Ovary (tissue), 9 donors: ENCODE data around the gene SLC9B2. TPM values are rescaled to one million over a fixed set of nuclear protein-coding genes. Genes with fewer than 3 reads are reported as not detected.

ENCODE experiments used
- DNase-seq, 5 donors: peaks; one replicate each; pipeline ENCODE4 v3.0.0-alpha.2; 2019 to 2020
- H3K27ac ChIP-seq, 2 donors: fragments of 200-600 bp; one replicate each; pipeline versions ENCODE4 v1.5.1 to v1.8.0; 2019 to 2022
- H3K27me3 ChIP-seq: fragments of 200-600 bp; one replicate; pipeline ENCODE4 v1.8.0; 2022
- H3K36me3 ChIP-seq: fragments of 200-600 bp; sonication (generic); one replicate; pipeline ENCODE4 v1.5.1; 2019
- H3K4me1 ChIP-seq: one replicate; pipeline ENCODE4 v1.8.1; 2013; ENCODE audit warnings: mild to moderate bottlenecking, moderate library complexity; ENCODE audit not compliant: insufficient read depth
- H3K4me3 ChIP-seq: fragments of 200-600 bp; sonication (generic); one replicate; pipeline ENCODE4 v1.5.1; 2017
- H3K9me3 ChIP-seq, 2 donors: fragments of 200-600 bp in 1 of 2; sonication (generic) in 1 of 2; one replicate each; pipeline versions ENCODE4 v1.5.1 to v1.8.1; 2013 to 2019; ENCODE audit warnings: mild to moderate bottlenecking in 1 of 2, moderate library complexity in 1 of 2
- EP300 ChIP-seq: sonication (generic); formaldehyde crosslinking; IDR thresholded peaks from one replicate; pipeline ENCODE4 v1.6.1; 2017; ENCODE audit warnings: antibody characterized with exemption
- POLR2A ChIP-seq: fragments of 450-650 bp; IDR thresholded peaks from one replicate; pipeline ENCODE4 v1.6.1; 2017; ENCODE audit warnings: antibody characterized with exemption, mild to moderate bottlenecking, moderate library complexity
- WGBS, 3 donors: extraction: QIAGEN DNeasy Blood & Tissue Kit in 1 of 3; methylation state at CpG; one replicate each; pipeline versions ENCODE4 v1.1.5 to v1.1.7; 2013 to 2017; 5-methylcytosine and 5-hydroxymethylcytosine counted together
- intact Hi-C, 4 donors: fragments of 100-400 bp; cut with DNase I; formaldehyde crosslinking; loops; one replicate each; pipeline versions ENCODE4 v1.11.0 to v1.15.1; 2022 to 2023
- polyA plus RNA-seq, 2 donors: library from polyadenylated mRNA; stranded (reverse); fragments of 200-250 nt in 1 of 2; fragments of 350-450 nt in 1 of 2; fragmentation: Illumina TruSeq in 1 of 2; extraction: RNeasy Lipid Tissue Mini Kit (QIAGEN cat#74804) in 1 of 2; gene quantifications; one replicate each; pipeline ENCODE4 v1.2.3, GENCODE V29; 2013 to 2014
- total RNA-seq, 7 donors: library from RNA; depleted of rRNA in 2 of 7; stranded (reverse); fragments of >200 nt in 2 of 7; fragmentation: NEBNext Ultra II Directional in 3 of 7; extraction: Animal tissue kit (Norgen Biotek cat#: 25700) in 3 of 7; gene quantifications; one replicate each; pipeline versions ENCODE4 v1.1.0 to v1.2.4, GENCODE V29; 2016 to 2023
- TF ChIP-seq, protein P1 (sequence below), 3 donors: fragments of 450-650 bp in 2 of 3; fragments of 200-600 bp in 1 of 3; IDR thresholded peaks; one replicate each; pipeline versions ENCODE4 v1.5.1 to v1.8.0; 2016 to 2022; ENCODE audit warnings: antibody characterized with exemption in 3 of 3, mild to moderate bottlenecking in 1 of 3
- donor health status: DM: no; HTN: no; CAD: no; lungs with moderate emphysema.
- donor health status: DM: no; HTN: no; CAD: no.
- donor health status: Bipolar disorder and iron deficiency.
- donor health status: DM: yes; HTN: yes; CAD: no.
- donor health status: DM: no; HTN: no; CAD: no.
- donor health status: DM: yes; HTN: yes; CAD: no.

SLC9B2 gene
- total and polyA plus RNA-seq, 9 donors, result 11.0 to 19.2 (median 17.0) TPM

GRCh38 chr4:102981005-102981404 lies 95.6 kb downstream of the SLC9B2 start:
- TF ChIP-seq POLR2A (no peak), EP300 (no peak)
- TF ChIP-seq, protein P1, sequence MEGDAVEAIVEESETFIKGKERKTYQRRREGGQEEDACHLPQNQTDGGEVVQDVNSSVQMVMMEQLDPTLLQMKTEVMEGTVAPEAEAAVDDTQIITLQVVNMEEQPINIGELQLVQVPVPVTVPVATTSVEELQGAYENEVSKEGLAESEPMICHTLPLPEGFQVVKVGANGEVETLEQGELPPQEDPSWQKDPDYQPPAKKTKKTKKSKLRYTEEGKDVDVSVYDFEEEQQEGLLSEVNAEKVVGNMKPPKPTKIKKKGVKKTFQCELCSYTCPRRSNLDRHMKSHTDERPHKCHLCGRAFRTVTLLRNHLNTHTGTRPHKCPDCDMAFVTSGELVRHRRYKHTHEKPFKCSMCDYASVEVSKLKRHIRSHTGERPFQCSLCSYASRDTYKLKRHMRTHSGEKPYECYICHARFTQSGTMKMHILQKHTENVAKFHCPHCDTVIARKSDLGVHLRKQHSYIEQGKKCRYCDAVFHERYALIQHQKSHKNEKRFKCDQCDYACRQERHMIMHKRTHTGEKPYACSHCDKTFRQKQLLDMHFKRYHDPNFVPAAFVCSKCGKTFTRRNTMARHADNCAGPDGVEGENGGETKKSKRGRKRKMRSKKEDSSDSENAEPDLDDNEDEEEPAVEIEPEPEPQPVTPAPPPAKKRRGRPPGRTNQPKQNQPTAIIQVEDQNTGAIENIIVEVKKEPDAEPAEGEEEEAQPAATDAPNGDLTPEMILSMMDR (IDR thresholded peaks at IDR 0.05), result no peak
- intact Hi-C loops, result no loop called here
- Histone ChIP-seq H3K4me1 (no peaks in the 10 kb centered on the region), H3K4me3 (no peak overlapping the region), H3K27me3 (no peaks in the 10 kb centered on the region), H3K27ac (no peak overlapping the region), H3K9me3 (no peaks in the 10 kb centered on the region), H3K36me3 (no peaks in the 10 kb centered on the region)
- 95 to 97% (median 95%) methylated on average over 2 of the region's 2 CpGs for WGBS, 3 donors
- DNase-seq, result no peak

Other genes starting within 250 kb of the SLC9B2 start
- gene UBE2D3, start 249.2 kb downstream of the SLC9B2 start, total RNA-seq, result 100 to 1,000 TPM; 211 to 336 (median 258) TPM
- 100 to 1,000 TPM; 163 to 347 TPM for gene UBE2D3, start 249.2 kb downstream of the SLC9B2 start, polyA plus RNA-seq
- gene CISD2, start 207.8 kb downstream of the SLC9B2 start, total RNA-seq, result 10 to 100 TPM in 6 of 7 donors, 1 to 10 TPM in 1; 7.9 to 22.7 (median 19.1) TPM
- gene CISD2, start 207.8 kb downstream of the SLC9B2 start, polyA plus RNA-seq, result 10 to 100 TPM; 13.6 to 27.1 TPM
- gene SLC9B1, start 57.1 kb downstream of the SLC9B2 start, total RNA-seq, result 1 to 10 TPM in 6 of 7 donors, under 1 TPM in 1; 0.83 to 3.8 (median 2.5) TPM
- gene SLC9B1, start 57.1 kb downstream of the SLC9B2 start, polyA plus RNA-seq, result 1 to 10 TPM; 1.0 to 1.1 TPM
- 10 to 100 TPM; 42.2 to 92.6 (median 65.9) TPM for gene BDH2, start 23.1 kb upstream of the SLC9B2 start, total RNA-seq
- gene BDH2, start 23.1 kb upstream of the SLC9B2 start, polyA plus RNA-seq, result 10 to 100 TPM; 82.6 to 90.6 TPM
- 1 to 10 TPM in 3 of 7 donors, under 1 TPM in 4; 0.23 to 2.5 (median 0.68) TPM for gene CENPE, start 121.6 kb upstream of the SLC9B2 start, total RNA-seq
- under 1 TPM; 0.28 to 0.60 TPM for gene CENPE, start 121.6 kb upstream of the SLC9B2 start, polyA plus RNA-seq